A673 (cell line): ENCODE measurements around the gene ANK2.

ENCODE experiments used
- EZH2 ChIP-seq: fragments of 200-600 bp; sonication (generic); IDR thresholded peaks from 2 replicates; pipeline ENCODE4 v1.6.1; 2017; ENCODE audit warnings: borderline replicate concordance, low read depth, mild to moderate bottlenecking, mixed read lengths, antibody characterized with exemption, low read length; ENCODE audit not compliant: poor library complexity, severe bottlenecking
- TF ChIP-seq, protein P1 (sequence below): fragments of 300-800, 200-600 bp; sonication (generic); conservative IDR thresholded peaks from 2 replicates; pipeline ENCODE4 v1.5.1; 2017; ENCODE audit warnings: low read depth, mild to moderate bottlenecking, antibody characterized with exemption, low read length, moderate library complexity, mixed read lengths

DNA sequence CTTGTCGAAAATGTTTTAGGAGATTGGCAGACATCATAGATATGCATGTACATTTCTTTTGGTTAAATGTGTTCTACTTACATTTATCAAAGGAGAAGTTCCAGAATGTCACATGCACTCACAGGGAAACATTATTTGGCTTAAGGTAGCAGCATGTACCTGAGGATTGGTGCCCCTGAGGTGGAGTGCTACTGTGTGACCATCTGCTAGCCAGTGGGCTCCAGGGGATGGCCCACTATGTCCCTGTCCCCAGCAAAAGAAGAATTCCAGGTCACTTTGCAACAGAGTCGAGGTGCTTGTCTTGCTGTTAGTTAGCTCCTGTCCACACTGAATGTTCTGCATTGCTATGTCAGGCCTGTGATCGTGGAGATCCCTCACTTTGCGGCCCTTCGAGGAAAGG lies 283.2 kb downstream of the ANK2 start:
- TF ChIP-seq, protein P1, sequence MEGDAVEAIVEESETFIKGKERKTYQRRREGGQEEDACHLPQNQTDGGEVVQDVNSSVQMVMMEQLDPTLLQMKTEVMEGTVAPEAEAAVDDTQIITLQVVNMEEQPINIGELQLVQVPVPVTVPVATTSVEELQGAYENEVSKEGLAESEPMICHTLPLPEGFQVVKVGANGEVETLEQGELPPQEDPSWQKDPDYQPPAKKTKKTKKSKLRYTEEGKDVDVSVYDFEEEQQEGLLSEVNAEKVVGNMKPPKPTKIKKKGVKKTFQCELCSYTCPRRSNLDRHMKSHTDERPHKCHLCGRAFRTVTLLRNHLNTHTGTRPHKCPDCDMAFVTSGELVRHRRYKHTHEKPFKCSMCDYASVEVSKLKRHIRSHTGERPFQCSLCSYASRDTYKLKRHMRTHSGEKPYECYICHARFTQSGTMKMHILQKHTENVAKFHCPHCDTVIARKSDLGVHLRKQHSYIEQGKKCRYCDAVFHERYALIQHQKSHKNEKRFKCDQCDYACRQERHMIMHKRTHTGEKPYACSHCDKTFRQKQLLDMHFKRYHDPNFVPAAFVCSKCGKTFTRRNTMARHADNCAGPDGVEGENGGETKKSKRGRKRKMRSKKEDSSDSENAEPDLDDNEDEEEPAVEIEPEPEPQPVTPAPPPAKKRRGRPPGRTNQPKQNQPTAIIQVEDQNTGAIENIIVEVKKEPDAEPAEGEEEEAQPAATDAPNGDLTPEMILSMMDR, result no peak
- TF ChIP-seq EZH2, result no peak
